Effector CD8-positive, alpha-beta T cell (primary cell): ENCODE results near the gene SEC63.
"Not testable (repeated sequence)": the region's sequence is repeated elsewhere in the genome, so short reads cannot be mapped to it uniquely, and the experiment has no call there.

Experiments
- DNase-seq: peaks from one replicate; lab custom pipeline; 2025; lab: John Stamatoyannopoulos, UW

SEC63 gene

GRCh38 chr6:107931894-107932293 is 26.1 kb downstream of the SEC63 start:
- DNase-seq = no peak

GRCh38 chr6:107928984-107929383 is 29.0 kb downstream of the SEC63 start:
- DNase-seq = no peak

- DNase-seq = not testable (repeated sequence)
These were observed 31.1 kb downstream of the SEC63 start for GRCh38 chr6:107926697-107927544.

GRCh38 chr6:107917451-107918375 is 40.3 kb downstream of the SEC63 start:
- DNase-seq = no peak

- DNase-seq = not testable (repeated sequence)
These were observed 41.0 kb downstream of the SEC63 start for GRCh38 chr6:107916961-107917360.

- no peak for DNase-seq
These were observed 46.3 kb downstream of the SEC63 start for GRCh38 chr6:107911692-107912091.

GRCh38 chr6:107894809-107895396 is 63.1 kb downstream of the SEC63 start:
- DNase-seq = no peak

GRCh38 chr6:107890431-107890830 is 67.6 kb downstream of the SEC63 start:
- DNase-seq = not testable (repeated sequence)

GRCh38 chr6:107885950-107886349 is 72.1 kb downstream of the SEC63 start:
- not testable (repeated sequence) for DNase-seq

GRCh38 chr6:107879941-107880340 is 78.1 kb downstream of the SEC63 start:
- no peak for DNase-seq

- DNase-seq = no peak
These were observed 80.0 kb downstream of the SEC63 start for GRCh38 chr6:107877968-107878367.

- DNase-seq = no peak
These were observed 86.0 kb downstream of the SEC63 start for GRCh38 chr6:107871976-107872375.

GRCh38 chr6:107871512-107871911 is 86.5 kb downstream of the SEC63 start:
- DNase-seq = not testable (repeated sequence)

- no peak for DNase-seq
These were observed 87.0 kb downstream of the SEC63 start for GRCh38 chr6:107871016-107871415.

GRCh38 chr6:107870381-107870780 is 87.6 kb downstream of the SEC63 start:
- no peak for DNase-seq

GRCh38 chr6:107869871-107870270 is 88.1 kb downstream of the SEC63 start:
- DNase-seq = no peak

- DNase-seq = no peak
These were observed 89.0 kb downstream of the SEC63 start for GRCh38 chr6:107868867-107869611.

GRCh38 chr6:107867302-107867615 is 90.7 kb downstream of the SEC63 start:
- no peak for DNase-seq

- no peak for DNase-seq
These were observed 91.3 kb downstream of the SEC63 start for GRCh38 chr6:107866606-107867301.

GRCh38 chr6:107864226-107865127 is 93.5 kb downstream of the SEC63 start:
- no peak for DNase-seq
